B cell (primary cell): ENCODE measurements around the gene LAG3.

ENCODE experiments used
- EZH2 ChIP-seq: IDR thresholded peaks from 2 replicates; pipeline ENCODE4 v1.6.1; 2012; ENCODE audit warnings: borderline replicate concordance, low read depth, mild to moderate bottlenecking, moderate library complexity, low read length; ENCODE audit not compliant: insufficient read depth, poor library complexity, severe bottlenecking
- TF ChIP-seq, protein P1 (sequence below): fragments of 200-600 bp; IDR thresholded peaks from one replicate; pipeline ENCODE4 v1.8.0; 2022; ENCODE audit warnings: antibody characterized with exemption, mild to moderate bottlenecking

- TF ChIP-seq, protein P1, sequence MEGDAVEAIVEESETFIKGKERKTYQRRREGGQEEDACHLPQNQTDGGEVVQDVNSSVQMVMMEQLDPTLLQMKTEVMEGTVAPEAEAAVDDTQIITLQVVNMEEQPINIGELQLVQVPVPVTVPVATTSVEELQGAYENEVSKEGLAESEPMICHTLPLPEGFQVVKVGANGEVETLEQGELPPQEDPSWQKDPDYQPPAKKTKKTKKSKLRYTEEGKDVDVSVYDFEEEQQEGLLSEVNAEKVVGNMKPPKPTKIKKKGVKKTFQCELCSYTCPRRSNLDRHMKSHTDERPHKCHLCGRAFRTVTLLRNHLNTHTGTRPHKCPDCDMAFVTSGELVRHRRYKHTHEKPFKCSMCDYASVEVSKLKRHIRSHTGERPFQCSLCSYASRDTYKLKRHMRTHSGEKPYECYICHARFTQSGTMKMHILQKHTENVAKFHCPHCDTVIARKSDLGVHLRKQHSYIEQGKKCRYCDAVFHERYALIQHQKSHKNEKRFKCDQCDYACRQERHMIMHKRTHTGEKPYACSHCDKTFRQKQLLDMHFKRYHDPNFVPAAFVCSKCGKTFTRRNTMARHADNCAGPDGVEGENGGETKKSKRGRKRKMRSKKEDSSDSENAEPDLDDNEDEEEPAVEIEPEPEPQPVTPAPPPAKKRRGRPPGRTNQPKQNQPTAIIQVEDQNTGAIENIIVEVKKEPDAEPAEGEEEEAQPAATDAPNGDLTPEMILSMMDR, result no peak
- TF ChIP-seq EZH2, result no peak
Measured at GRCh38 chr12:6782119-6782518, 9.8 kb downstream of the LAG3 start.
